ENCODE measurements around the gene FAM161B.
"Not testable (repeated sequence)": the region's sequence is repeated elsewhere in the genome, so short reads cannot be mapped to it uniquely, and the experiment has no call there.

- TF ChIP-seq CTCF (conservative IDR thresholded peaks at IDR 0.05; ENCODE audit: low read depth, low read length); EZH2phosphoT487 (IDR thresholded peaks at IDR 0.05; ENCODE audit: borderline replicate concordance, low read length): not testable (repeated sequence)
These were observed 38.8 kb upstream of the FAM161B start for GRCh38 chr14:73988656-73989055.
